Measurements from ENCODE around the gene ZFAND2A.
"Not testable (repeated sequence)": the region's sequence is repeated elsewhere in the genome, so short reads cannot be mapped to it uniquely, and the experiment has no call there.

The ZFAND2A gene

GRCh38 chr7:1127001-1127400 lies 33.0 kb downstream of the ZFAND2A start:
- in situ Hi-C loops (cut with MboI; ENCODE audit: low sequenced_read_pairs): no loop called here

- in situ Hi-C loops (cut with MboI; ENCODE audit: low sequenced_read_pairs): no loop called here
Observed at GRCh38 chr7:1125603-1125969, 34.4 kb downstream of the ZFAND2A start.

- in situ Hi-C loops (cut with MboI; ENCODE audit: low sequenced_read_pairs): no loop called here
Observed at GRCh38 chr7:1124816-1125602, 35.0 kb downstream of the ZFAND2A start.

GRCh38 chr7:1124164-1124563 lies 35.8 kb downstream of the ZFAND2A start:
- in situ Hi-C loops (cut with MboI; ENCODE audit: low sequenced_read_pairs): no loop called here

- in situ Hi-C loops (cut with MboI; ENCODE audit: low sequenced_read_pairs): no loop called here
Observed at GRCh38 chr7:1123715-1124114, 36.3 kb downstream of the ZFAND2A start.

- in situ Hi-C loops (cut with MboI; ENCODE audit: low sequenced_read_pairs): no loop called here
Observed at GRCh38 chr7:1122832-1123501, 37.0 kb downstream of the ZFAND2A start.

- in situ Hi-C loops (cut with MboI; ENCODE audit: low sequenced_read_pairs): no loop called here
Observed at GRCh38 chr7:1121886-1122831, 37.8 kb downstream of the ZFAND2A start.

GRCh38 chr7:1121476-1121875 lies 38.5 kb downstream of the ZFAND2A start:
- in situ Hi-C loops (cut with MboI; ENCODE audit: low sequenced_read_pairs): no loop called here

- in situ Hi-C loops (cut with MboI; ENCODE audit: low sequenced_read_pairs): no loop called here
Observed at GRCh38 chr7:1120791-1121190, 39.2 kb downstream of the ZFAND2A start.

GRCh38 chr7:1119201-1119600 lies 40.8 kb downstream of the ZFAND2A start:
- in situ Hi-C loops (cut with MboI; ENCODE audit: low sequenced_read_pairs): no loop called here

- in situ Hi-C loops (cut with MboI; ENCODE audit: low sequenced_read_pairs): no loop called here
Observed at GRCh38 chr7:1117321-1117928, 42.6 kb downstream of the ZFAND2A start.

GRCh38 chr7:1116383-1117008 lies 43.5 kb downstream of the ZFAND2A start:
- in situ Hi-C loops (cut with MboI; ENCODE audit: low sequenced_read_pairs): not testable (repeated sequence)

GRCh38 chr7:1115171-1116045 lies 44.6 kb downstream of the ZFAND2A start:
- in situ Hi-C loops (cut with MboI; ENCODE audit: low sequenced_read_pairs): not testable (repeated sequence)

- in situ Hi-C loops (cut with MboI; ENCODE audit: low sequenced_read_pairs): no loop called here
Observed at GRCh38 chr7:1114505-1114904, 45.5 kb downstream of the ZFAND2A start.

GRCh38 chr7:1114088-1114487 lies 45.9 kb downstream of the ZFAND2A start:
- in situ Hi-C loops (cut with MboI; ENCODE audit: low sequenced_read_pairs): no loop called here

- in situ Hi-C loops (cut with MboI; ENCODE audit: low sequenced_read_pairs): no loop called here
Observed at GRCh38 chr7:1113548-1113885, 46.5 kb downstream of the ZFAND2A start.

- in situ Hi-C loops (cut with MboI; ENCODE audit: low sequenced_read_pairs): no loop called here
Observed at GRCh38 chr7:1112625-1113547, 47.1 kb downstream of the ZFAND2A start.

- in situ Hi-C loops (cut with MboI; ENCODE audit: low sequenced_read_pairs): no loop called here
Observed at GRCh38 chr7:1112109-1112508, 47.9 kb downstream of the ZFAND2A start.

GRCh38 chr7:1111156-1111555 lies 48.8 kb downstream of the ZFAND2A start:
- in situ Hi-C loops (cut with MboI; ENCODE audit: low sequenced_read_pairs): no loop called here
